ENCODE results near the gene C7orf33. TPM values are rescaled to one million over a fixed set of nuclear protein-coding genes. Genes with fewer than 3 reads are reported as not detected.

The C7orf33 gene
- total RNA-seq, 4 donors from 2014 or later: not detected

GRCh38 chr7:148546857-148547256 is 43.7 kb upstream of the C7orf33 start:
- WGBS: 95% methylated on average over 8 of the region's 8 CpGs
- Histone ChIP-seq H3K27me3 (no peaks in the 10 kb centered on the region), H3K36me3 (no peaks in the 10 kb centered on the region), H3K27ac (no peak overlapping the region), H3K4me3 (no peak overlapping the region), H3K4me1 (no peaks in the 10 kb centered on the region), H3K9me3 (no peaks in the 10 kb centered on the region)
- TF ChIP-seq EP300 (IDR thresholded peaks at IDR 0.05): no peak
- TF ChIP-seq POLR2A (IDR thresholded peaks at IDR 0.05): no peak
- TF ChIP-seq POLR2AphosphoS5 (IDR thresholded peaks at IDR 0.05): no peak
- DNase-seq (ENCODE audit: low spot score in 2 of 2): no peak

- no peak overlapping the region for H3K4me3 ChIP-seq
- WGBS: 75% methylated on average over 5 of the region's 5 CpGs
- TF ChIP-seq EP300 (IDR thresholded peaks at IDR 0.05) (no peak), CTCF (IDR thresholded peaks at IDR 0.05) (no peak), POLR2AphosphoS5 (IDR thresholded peaks at IDR 0.05) (no peak), POLR2A (IDR thresholded peaks at IDR 0.05) (no peak)
Measured at GRCh38 chr7:148547951-148548350, 42.6 kb upstream of the C7orf33 start.

GRCh38 chr7:148553979-148554378 is 36.6 kb upstream of the C7orf33 start:
- no peak for DNase-seq (ENCODE audit: low spot score in 2 of 2)
- TF ChIP-seq POLR2A (IDR thresholded peaks at IDR 0.05) (no peak), EP300 (IDR thresholded peaks at IDR 0.05) (no peak), CTCF (IDR thresholded peaks at IDR 0.05) (no peak), POLR2AphosphoS5 (IDR thresholded peaks at IDR 0.05) (no peak)
- peaks cover 6% of the 10 kb centered on the region for H3K27me3 ChIP-seq
- WGBS: 89% methylated on average over 3 of the region's 3 CpGs
- H3K9me3 ChIP-seq: no peaks in the 10 kb centered on the region
- no peaks in the 10 kb centered on the region for H3K36me3 ChIP-seq
- H3K27ac ChIP-seq: no peak overlapping the region
- no peaks in the 10 kb centered on the region for H3K4me1 ChIP-seq
- H3K4me3 ChIP-seq: no peak overlapping the region

More at GRCh38 chr7:148547951-148548350, 42.6 kb upstream of the C7orf33 start:
- no peak for DNase-seq (ENCODE audit: low spot score in 2 of 2)
- H3K9me3 ChIP-seq: no peaks in the 10 kb centered on the region
- H3K27me3 ChIP-seq: no peaks in the 10 kb centered on the region
- no peak overlapping the region for H3K27ac ChIP-seq
- H3K4me1 ChIP-seq: no peaks in the 10 kb centered on the region
- H3K36me3 ChIP-seq: no peaks in the 10 kb centered on the region

GRCh38 chr7:148556892-148557291 is 33.7 kb upstream of the C7orf33 start:
- Histone ChIP-seq H3K4me3 (no peak overlapping the region), H3K4me1 (no peaks in the 10 kb centered on the region), H3K9me3 (no peaks in the 10 kb centered on the region), H3K27me3 (peaks cover 6% of the 10 kb centered on the region), H3K27ac (no peak overlapping the region), H3K36me3 (no peaks in the 10 kb centered on the region)
- WGBS: 77% methylated on average over 3 of the region's 3 CpGs
- TF ChIP-seq POLR2A (IDR thresholded peaks at IDR 0.05) (no peak), EP300 (IDR thresholded peaks at IDR 0.05) (no peak), POLR2AphosphoS5 (IDR thresholded peaks at IDR 0.05) (no peak), CTCF (IDR thresholded peaks at IDR 0.05) (no peak)
- no peak for DNase-seq (ENCODE audit: low spot score in 2 of 2)

- H3K27me3 ChIP-seq: peaks cover 6% of the 10 kb centered on the region
- TF ChIP-seq POLR2AphosphoS5 (IDR thresholded peaks at IDR 0.05): no peak
- TF ChIP-seq CTCF (IDR thresholded peaks at IDR 0.05): no peak
- TF ChIP-seq EP300 (IDR thresholded peaks at IDR 0.05): no peak
- no peak for TF ChIP-seq POLR2A (IDR thresholded peaks at IDR 0.05)
- H3K4me3 ChIP-seq: no peak overlapping the region
- H3K27ac ChIP-seq: no peak overlapping the region
- no peaks in the 10 kb centered on the region for H3K4me1 ChIP-seq
- no peaks in the 10 kb centered on the region for H3K9me3 ChIP-seq
- 92% methylated on average over 1 of the region's 1 CpG for WGBS
- no peak for DNase-seq (ENCODE audit: low spot score in 2 of 2)
- no peaks in the 10 kb centered on the region for H3K36me3 ChIP-seq
Measured at GRCh38 chr7:148558914-148559313, 31.7 kb upstream of the C7orf33 start.

- Histone ChIP-seq H3K36me3 (no peaks in the 10 kb centered on the region), H3K9me3 (no peaks in the 10 kb centered on the region), H3K4me3 (no peak overlapping the region), H3K27ac (no peak overlapping the region), H3K27me3 (peaks cover 6% of the 10 kb centered on the region), H3K4me1 (no peaks in the 10 kb centered on the region)
- TF ChIP-seq CTCF (IDR thresholded peaks at IDR 0.05) (no peak), POLR2AphosphoS5 (IDR thresholded peaks at IDR 0.05) (no peak), POLR2A (IDR thresholded peaks at IDR 0.05) (no peak), EP300 (IDR thresholded peaks at IDR 0.05) (no peak)
- DNase-seq (ENCODE audit: low spot score in 2 of 2): no peak
Measured at GRCh38 chr7:148561099-148561498, 29.5 kb upstream of the C7orf33 start.
